OCI-LY3 (cell line): ENCODE data around the gene ANGPTL4.

Experiments
- H2AFZ ChIP-seq: fragments of 200-600, 300-600 bp; shearing (Covaris generic); 2 replicates; pipeline ENCODE4 v1.6.0; 2014; ENCODE audit warnings: antibody characterized with exemption, low read depth, low read length
- H3K27ac ChIP-seq: fragments of 200-600, 300-600 bp; sonication (generic); 2 replicates; pipeline ENCODE4 v1.5.1; 2014; ENCODE audit warnings: mild to moderate bottlenecking, low read length, moderate library complexity, mixed read lengths
- H3K27me3 ChIP-seq: fragments of 200-600, 300-600 bp; sonication (generic); 2 replicates; pipeline ENCODE4 v1.6.1; 2014; ENCODE audit warnings: low read depth, low read length, mixed read lengths
- H3K36me3 ChIP-seq: fragments of 200-600, 300-600 bp; sonication (generic); replicated peaks from 2 replicates; pipeline ENCODE3; 2014; ENCODE audit warnings: low read depth, low read length, mixed read lengths
- H3K4me1 ChIP-seq: fragments of 300-600, 200-600 bp; sonication (generic); 2 replicates; pipeline ENCODE4 v1.6.1; 2014; ENCODE audit warnings: low read length, mixed read lengths
- H3K4me2 ChIP-seq: fragments of 200-600, 300-600 bp; sonication (generic); 2 replicates; pipeline ENCODE4 v1.6.1; 2014; ENCODE audit warnings: low read length, mixed read lengths
- H3K4me3 ChIP-seq: fragments of 300-600, 200-600 bp; sonication (generic); 2 replicates; pipeline ENCODE4 v1.5.1; 2014; ENCODE audit warnings: antibody characterized with exemption, mild to moderate bottlenecking, low read length, moderate library complexity
- H3K79me2 ChIP-seq: fragments of 300-600, 200-600 bp; shearing (Covaris generic); 2 replicates; pipeline ENCODE4 v1.6.1; 2014; ENCODE audit warnings: mild to moderate bottlenecking, low read length, mixed read lengths
- H3K9ac ChIP-seq: fragments of 300-600, 200-600 bp; shearing (Covaris generic); 2 replicates; pipeline ENCODE4 v1.6.0; 2014; ENCODE audit warnings: mild to moderate bottlenecking, low read length, moderate library complexity
- H3K9me3 ChIP-seq: fragments of 200-600, 300-600 bp; shearing (Covaris generic); 2 replicates; pipeline ENCODE4 v1.6.1; 2014; ENCODE audit warnings: low read length, mixed read lengths; ENCODE audit not compliant: insufficient read depth
- H4K20me1 ChIP-seq: fragments of 200-600, 300-600 bp; sonication (generic); 2 replicates; pipeline ENCODE4 v1.6.1; 2016; ENCODE audit warnings: low read length, mixed read lengths; ENCODE audit not compliant: insufficient read depth
- EZH2phosphoT487 ChIP-seq: fragments of 200-600 bp; shearing (Covaris generic); IDR thresholded peaks from 2 replicates; pipeline ENCODE4 v1.6.1; 2018; ENCODE audit warnings: antibody characterized with exemption, mixed run types, low read depth
- TF ChIP-seq, protein P1 (sequence below): fragments of 200-600, 300-600 bp; sonication (generic); IDR thresholded peaks from 2 replicates; pipeline ENCODE4 v1.5.1; 2014; ENCODE audit warnings: antibody characterized with exemption, low read length, low read depth

The ANGPTL4 gene

DNA sequence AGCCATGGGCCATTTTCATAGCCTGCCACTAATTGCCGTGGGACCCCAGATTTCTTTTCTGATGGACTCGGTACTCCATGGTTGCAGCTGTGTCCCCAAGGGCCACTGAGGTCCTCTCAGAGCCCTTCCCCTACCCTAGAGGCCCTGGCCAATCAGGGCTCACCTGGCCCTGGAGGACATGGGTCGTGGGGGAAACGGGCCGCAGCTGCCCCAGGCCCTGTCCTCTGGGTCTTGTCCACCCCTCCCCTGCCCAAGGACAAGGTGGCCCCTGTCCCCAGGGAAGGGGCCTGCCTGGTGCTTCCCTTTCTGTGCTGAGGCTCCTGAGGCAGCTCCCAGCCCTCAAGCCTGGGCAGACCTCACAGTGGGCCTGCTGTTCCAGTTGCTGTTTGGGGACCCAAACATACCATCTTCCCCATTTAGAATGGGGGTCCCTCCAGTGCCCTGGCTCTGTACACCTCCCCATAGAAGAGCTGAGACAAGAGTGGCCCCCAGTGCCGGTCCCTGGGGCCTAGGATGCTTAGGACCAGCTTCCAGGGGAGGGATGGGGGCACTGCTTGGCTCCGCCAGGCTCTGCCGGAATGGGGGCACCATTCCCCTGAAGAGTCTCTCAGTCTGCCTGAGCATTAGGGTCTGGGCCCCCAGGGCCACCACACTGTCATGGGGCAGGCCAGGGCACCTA lies 29.4 kb downstream of the ANGPTL4 start:
- H3K4me1 ChIP-seq, result peaks cover 5% of the 10 kb centered on the region
- no peaks in the 10 kb centered on the region for H3K36me3 ChIP-seq
- H3K9ac ChIP-seq, result no peak overlapping the region
- peaks cover 69% of the 10 kb centered on the region for H3K79me2 ChIP-seq
- no peaks in the 10 kb centered on the region for H3K9me3 ChIP-seq
- no peak overlapping the region for H3K4me2 ChIP-seq
- H2AFZ ChIP-seq, result no peak overlapping the region
- TF ChIP-seq EZH2phosphoT487, result no peak
- TF ChIP-seq, protein P1, sequence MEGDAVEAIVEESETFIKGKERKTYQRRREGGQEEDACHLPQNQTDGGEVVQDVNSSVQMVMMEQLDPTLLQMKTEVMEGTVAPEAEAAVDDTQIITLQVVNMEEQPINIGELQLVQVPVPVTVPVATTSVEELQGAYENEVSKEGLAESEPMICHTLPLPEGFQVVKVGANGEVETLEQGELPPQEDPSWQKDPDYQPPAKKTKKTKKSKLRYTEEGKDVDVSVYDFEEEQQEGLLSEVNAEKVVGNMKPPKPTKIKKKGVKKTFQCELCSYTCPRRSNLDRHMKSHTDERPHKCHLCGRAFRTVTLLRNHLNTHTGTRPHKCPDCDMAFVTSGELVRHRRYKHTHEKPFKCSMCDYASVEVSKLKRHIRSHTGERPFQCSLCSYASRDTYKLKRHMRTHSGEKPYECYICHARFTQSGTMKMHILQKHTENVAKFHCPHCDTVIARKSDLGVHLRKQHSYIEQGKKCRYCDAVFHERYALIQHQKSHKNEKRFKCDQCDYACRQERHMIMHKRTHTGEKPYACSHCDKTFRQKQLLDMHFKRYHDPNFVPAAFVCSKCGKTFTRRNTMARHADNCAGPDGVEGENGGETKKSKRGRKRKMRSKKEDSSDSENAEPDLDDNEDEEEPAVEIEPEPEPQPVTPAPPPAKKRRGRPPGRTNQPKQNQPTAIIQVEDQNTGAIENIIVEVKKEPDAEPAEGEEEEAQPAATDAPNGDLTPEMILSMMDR, result no peak
- no peak overlapping the region for H3K27ac ChIP-seq
- no peaks in the 10 kb centered on the region for H3K27me3 ChIP-seq
- no peak overlapping the region for H3K4me3 ChIP-seq
- peaks cover 62% of the 10 kb centered on the region for H4K20me1 ChIP-seq

DNA sequence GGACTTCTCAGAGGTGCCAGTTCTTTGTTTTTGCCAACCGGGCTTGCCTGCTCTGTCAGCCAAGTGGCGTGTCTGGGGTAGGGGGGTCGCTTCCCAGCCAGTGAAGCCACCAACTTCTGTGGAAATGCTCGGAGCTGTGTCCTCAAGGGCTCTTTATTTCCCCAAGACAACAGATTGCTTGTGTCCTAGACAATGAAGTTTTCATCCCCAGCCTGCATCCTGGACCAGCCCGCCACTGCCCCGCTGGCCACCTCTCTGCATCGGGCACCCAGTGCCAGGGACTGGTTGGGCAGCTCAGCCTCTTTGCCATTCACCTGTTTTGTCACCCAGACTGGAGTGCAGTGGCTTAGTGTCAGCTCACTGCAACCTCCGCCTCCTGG lies 29.9 kb downstream of the ANGPTL4 start:
- peaks cover 69% of the 10 kb centered on the region for H3K79me2 ChIP-seq
- no peak overlapping the region for H3K4me2 ChIP-seq
- no peaks in the 10 kb centered on the region for H3K9me3 ChIP-seq
- H2AFZ ChIP-seq, result no peak overlapping the region
- H4K20me1 ChIP-seq, result peaks cover 64% of the 10 kb centered on the region
- H3K4me1 ChIP-seq, result peaks cover 5% of the 10 kb centered on the region
- TF ChIP-seq, protein P1, result no peak
- TF ChIP-seq EZH2phosphoT487, result no peak
- H3K9ac ChIP-seq, result no peak overlapping the region
- H3K27me3 ChIP-seq, result no peaks in the 10 kb centered on the region
- no peak overlapping the region for H3K27ac ChIP-seq
- no peak overlapping the region for H3K4me3 ChIP-seq
- H3K36me3 ChIP-seq, result no peaks in the 10 kb centered on the region

DNA sequence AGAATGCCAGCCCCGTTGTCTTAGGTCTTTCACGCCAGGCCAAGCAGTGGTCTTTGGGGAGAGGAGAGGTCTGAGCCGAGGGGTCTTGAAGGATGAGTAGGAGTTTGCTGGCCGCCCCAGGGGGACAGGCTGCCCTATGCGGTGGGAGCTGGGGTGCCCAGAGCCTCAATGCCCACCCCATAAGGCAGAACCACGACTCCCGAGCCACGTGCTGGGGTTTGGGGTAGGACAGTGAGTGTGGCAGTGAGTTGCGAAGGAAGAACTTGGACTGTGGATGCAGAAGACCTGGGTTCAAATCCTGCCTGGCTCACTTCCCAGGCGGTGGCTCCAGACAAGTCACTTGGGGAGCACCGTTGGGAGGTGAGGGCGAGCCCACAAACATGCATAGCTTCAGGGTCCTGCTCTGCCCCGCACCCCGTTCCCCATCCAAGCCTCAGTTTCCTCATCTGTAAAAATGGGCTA lies 31.7 kb downstream of the ANGPTL4 start:
- Histone ChIP-seq H3K4me1 (peaks cover 5% of the 10 kb centered on the region), H3K27ac (no peak overlapping the region), H4K20me1 (peaks cover 68% of the 10 kb centered on the region), H3K36me3 (peaks cover 4% of the 10 kb centered on the region), H3K4me2 (no peak overlapping the region), H3K27me3 (no peaks in the 10 kb centered on the region), H3K9ac (no peak overlapping the region), H3K79me2 (peaks cover 66% of the 10 kb centered on the region), H3K9me3 (no peaks in the 10 kb centered on the region), H2AFZ (no peak overlapping the region), H3K4me3 (no peak overlapping the region)
- TF ChIP-seq, protein P1, result no peak
- TF ChIP-seq EZH2phosphoT487, result no peak

DNA sequence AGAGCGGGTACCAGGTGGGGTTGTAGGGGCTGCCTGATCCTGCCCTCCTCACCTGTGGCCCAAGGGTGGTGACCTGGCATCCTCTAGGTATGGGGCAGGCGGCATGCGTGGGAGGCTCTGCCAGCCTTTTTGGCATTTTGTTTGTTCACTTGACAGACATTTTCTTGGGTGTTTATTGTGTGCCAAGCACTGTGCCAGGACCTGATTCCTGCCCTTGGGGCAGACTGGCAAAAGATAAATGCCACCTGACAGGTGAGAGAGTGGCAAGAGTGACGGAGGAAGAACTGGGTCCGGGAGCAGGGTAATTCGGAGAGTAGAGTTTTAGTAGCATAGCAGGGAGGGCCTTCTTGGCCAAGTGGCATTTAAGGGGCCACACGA lies 32.2 kb downstream of the ANGPTL4 start:
- Histone ChIP-seq H3K4me2 (no peak overlapping the region), H3K4me3 (no peak overlapping the region), H3K27me3 (no peaks in the 10 kb centered on the region), H3K36me3 (peaks cover 4% of the 10 kb centered on the region), H3K9me3 (no peaks in the 10 kb centered on the region), H2AFZ (no peak overlapping the region), H3K9ac (no peak overlapping the region), H3K27ac (no peak overlapping the region), H3K4me1 (peaks cover 2% of the 10 kb centered on the region), H4K20me1 (peaks cover 64% of the 10 kb centered on the region), H3K79me2 (peaks cover 63% of the 10 kb centered on the region)
- TF ChIP-seq, protein P1, result no peak
- no peak for TF ChIP-seq EZH2phosphoT487
